DMS53 treated with DMSO at 0.1 percent for 48 hours (cell line): ENCODE data around the gene NNAT.
A peak's percentile ranks its signal among the peaks of the same experiment; 100 is the strongest.

ENCODE experiments used
- DNase-seq: peaks from one replicate; lab custom pipeline; 2025; ENCODE audit not compliant: unreplicated experiment; lab: John Stamatoyannopoulos, UW

Gene NNAT

DNA sequence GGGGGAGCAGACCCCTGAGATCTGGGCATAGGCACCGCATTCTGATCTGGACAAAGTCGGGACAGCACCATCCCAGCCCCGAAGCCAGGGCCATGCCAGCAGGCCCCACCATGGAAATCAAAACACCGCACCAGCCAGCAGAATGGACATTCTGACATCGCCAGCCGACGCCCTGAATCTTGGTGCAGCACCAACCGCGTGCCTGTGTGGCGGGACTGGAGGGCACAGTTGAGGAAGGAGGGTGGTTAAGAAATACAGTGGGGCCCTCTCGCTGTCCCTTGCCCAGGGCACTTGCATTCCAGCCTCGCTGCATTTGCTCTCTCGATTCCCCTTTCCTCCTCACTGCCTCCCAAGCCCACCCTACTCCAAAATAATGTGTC, 2.0 kb downstream of the NNAT start:
- no peak for DNase-seq

DNA sequence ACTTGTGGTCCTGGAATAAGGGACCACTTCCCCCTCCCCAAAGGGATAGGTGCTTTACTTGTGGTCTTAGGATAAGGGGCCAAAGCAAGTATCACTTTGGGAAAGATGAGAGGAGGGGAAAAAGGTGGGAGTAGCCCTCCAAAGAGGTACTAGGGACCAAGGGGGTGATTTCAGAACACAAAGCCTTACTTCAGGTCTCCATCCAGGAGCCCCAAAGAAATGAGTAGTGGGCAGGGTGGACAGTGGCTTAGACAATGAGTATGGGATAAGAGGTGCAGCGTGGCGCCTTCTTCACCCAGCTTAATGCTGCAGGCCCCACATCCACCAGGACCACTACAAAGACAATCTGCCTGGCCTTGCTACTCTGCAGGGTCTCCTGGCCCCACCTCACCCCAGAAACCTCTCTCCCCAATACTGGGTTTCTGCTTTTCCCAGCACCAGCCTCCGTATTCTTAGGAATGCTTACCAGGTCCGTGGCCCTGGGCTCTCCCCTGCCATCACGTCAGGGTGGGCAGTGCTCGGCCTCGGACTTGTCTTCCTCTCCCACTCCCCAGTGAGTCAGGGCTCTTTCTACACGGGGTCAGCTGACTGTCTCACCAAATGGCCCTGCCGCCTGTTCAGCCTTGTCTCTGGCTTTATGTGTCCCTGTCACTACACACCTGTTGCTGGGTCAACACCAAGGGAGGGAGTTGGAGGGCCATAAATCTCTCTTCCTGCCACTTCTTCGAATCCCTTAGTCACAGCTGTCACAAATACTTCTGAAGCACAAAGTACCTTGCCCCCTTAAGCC, 3.1 kb downstream of the NNAT start:
- peak; percentile 84 for DNase-seq

DNA sequence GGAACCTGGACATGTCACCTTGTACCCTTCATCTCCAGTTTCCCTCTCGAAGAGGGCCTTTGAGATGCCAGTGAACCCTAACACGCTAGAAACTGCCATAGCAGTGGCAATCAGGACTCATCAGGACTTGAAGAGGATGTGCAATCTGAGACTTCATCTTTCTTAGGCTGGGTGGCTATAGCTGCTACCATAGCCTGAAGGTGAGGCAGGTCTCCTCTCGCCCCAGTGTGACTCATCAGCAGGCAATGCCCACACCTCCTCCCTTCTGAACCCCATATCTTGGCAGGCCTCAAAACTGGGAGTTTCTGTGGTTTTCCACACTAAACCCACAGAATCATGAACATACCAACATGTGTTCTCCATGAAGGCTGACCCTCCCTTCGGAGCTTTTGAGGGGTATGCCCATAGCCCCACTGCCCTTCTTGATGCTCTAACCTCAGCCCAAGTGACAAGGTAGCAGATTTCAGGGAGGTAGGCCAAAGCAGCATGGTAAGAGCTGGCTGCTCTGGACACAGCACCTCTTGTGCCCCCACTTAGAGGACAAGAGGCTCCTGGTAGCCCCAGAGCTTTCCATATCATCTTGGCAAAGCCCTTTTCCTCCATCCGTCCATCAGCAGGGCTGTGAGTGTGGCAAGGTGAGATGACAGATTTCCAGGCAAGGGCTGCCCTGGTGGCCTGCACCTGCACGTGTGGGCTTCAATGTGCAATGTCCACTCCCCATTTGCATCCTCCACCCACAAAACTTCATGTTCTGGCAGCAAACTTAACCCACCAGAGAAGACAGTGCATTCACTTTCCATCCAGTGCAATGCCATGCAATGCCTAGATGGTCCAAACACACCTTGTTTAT, 4.0 kb downstream of the NNAT start:
- DNase-seq, result peak; percentile 44

DNA sequence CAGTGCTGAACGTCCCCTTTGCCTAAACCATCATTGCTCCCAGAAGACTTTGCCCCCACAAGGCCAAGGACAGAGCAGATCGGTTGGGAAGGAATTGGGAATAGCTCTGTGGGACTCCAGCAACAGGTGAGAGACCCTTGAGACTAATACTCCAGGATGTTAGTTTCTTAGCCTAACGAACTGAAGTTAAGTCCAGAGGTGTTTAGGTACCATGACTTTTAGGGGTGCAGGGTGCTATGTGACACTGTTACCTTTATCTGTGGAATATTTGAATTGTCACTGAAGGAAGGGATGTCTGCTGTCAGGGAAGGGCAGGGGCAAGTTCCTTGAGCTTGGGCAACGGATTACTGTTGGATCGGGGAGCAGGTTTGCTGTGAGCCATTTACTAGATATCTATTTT, 4.8 kb downstream of the NNAT start:
- no peak for DNase-seq

DNA sequence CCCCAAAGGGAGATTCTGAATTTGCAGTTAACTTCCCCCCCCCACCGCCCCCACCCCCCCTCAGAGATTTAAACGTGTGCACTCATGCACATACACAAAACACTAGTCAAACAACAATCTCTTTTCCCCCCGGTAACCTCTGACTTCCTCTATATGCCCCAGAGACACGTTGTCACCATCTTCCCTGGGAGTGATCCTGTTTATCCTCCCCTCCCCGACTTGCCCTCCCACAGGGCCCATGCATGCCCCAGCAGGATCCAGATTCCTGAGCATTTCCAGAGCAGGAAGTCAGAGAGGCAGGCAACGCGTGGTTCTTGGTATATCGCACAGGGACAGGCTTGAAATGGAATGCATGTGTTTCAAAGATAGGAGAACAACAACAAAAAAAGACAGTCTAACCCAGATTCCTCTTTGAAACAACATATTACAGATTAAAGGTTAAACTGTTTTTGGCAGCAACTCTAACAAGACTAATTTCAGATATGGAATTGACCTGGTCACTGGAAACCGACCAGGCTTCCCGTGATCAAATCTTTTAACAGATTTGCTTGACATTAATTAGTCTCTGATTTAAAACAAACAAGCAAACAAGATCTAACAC, 5.3 kb downstream of the NNAT start:
- no peak for DNase-seq

DNA sequence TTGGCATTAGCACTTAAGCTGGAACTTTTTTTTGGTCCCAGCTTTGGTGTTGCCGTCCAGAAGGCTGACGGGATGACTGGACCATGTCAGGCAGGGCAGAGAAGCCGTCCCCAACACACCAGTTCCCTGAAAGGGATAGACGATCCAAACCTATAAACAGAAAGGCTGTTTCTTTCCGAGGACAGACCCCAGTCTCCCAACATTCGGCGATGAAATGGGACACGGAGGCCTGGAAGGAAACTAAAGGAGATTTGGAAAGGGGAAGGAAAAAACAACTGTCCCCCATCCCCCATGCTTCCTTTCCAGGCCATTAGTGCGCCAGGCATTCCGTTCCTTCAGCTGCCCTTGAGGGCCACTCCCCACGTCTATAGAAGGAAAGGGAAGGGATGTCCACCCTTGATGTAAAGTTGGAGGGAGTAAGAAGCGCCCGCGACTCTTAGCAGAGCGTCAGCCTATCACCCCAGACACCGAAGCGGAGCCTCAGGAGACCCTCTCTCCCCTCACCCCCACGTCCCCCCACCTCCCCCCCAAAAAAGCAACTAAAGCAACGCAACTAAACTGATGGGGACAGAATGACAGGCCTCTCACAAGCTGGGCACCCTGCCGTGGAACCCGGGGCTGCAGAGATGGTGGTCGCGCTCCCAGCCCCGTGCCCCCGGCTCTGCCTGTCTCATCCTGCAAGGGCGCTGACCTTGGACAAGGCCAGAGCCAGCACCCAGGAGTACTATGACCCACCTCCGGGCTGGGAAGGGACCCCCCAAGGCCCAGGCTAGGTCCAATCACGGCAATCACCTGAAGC, 6.0 kb downstream of the NNAT start:
- no peak for DNase-seq

DNA sequence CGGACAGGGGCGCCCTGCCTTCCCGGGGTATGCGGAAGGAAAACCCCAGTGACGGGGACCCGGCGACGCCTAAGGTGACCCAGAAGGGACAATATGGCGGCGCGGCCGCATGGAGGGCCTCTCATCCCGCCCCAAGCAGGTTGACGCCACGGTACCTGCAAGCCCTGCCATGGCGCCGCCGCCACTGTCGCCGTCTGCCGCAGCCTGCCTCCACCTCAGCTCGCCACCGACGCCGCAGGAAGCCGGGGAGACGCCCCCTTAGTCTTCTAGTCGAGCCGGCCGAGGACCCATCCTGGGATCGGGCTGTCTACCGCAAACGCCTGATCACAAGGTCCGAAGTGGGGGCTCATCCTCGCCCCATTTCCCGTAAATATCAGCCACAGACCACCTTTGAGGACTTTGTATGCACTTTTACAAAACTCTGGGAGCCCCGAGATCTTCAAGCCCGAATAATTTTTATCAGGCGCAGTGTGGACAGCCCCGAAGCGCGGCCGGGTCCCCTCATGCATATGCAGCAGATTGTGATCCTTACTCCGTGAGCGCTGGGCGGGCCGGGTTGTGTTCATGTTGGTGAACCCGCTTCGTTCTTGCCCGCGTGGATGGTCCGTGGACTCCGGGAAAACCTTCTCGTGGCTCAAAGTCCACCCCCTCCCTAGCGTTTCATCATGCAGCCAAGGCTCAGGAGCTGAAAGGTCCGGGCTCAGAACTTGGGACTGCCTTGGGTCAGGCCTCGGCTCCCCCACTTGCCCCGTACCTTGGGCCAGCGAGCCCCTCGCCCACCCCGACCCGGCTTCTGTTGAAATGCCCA, 6.8 kb downstream of the NNAT start, which contains the start of gene BLCAP:
TSS of gene BLCAP (minus strand) at position 239 of the 808 bp plus-strand sequence. CDS start 8,702 bp downstream, outside the sequence.
- DNase-seq, result peak; percentile 83

DNA sequence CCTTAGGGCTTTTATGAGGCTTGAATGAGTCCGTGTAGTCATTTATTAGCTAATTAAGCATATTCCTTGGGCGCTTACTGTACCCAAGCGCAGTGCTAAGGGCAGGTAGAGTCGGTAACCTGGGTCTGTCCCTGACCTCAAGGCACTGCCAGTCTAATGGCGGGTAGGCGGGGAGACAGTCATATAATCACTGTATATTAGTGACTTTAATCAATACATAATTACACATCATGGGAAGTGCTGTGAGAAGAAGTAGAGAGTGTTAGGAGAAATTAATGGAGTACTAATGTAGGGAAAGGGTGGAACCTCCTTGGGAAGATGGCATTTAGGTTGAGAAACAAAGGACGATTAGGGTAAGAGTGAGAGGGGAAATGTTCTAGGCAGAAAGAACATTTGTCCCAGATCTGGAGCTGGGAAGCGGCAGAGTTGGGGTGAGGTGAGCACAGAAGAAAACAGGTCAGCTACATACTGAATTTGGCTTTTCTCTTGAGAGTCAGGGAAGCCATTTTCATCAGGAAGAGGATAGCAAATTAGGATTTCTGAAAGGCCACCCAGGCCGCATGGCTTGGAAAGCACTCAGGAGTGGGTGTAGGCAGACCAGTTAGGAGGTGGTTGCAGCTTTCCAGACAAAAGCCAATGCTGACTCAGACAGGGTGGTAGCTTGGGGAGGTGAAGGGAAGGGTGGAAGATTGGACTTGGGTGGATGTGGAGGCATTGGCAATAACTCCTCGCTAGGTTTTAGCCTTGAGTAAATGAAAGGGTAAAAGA, 7.6 kb downstream of the NNAT start:
- no peak for DNase-seq

DNA sequence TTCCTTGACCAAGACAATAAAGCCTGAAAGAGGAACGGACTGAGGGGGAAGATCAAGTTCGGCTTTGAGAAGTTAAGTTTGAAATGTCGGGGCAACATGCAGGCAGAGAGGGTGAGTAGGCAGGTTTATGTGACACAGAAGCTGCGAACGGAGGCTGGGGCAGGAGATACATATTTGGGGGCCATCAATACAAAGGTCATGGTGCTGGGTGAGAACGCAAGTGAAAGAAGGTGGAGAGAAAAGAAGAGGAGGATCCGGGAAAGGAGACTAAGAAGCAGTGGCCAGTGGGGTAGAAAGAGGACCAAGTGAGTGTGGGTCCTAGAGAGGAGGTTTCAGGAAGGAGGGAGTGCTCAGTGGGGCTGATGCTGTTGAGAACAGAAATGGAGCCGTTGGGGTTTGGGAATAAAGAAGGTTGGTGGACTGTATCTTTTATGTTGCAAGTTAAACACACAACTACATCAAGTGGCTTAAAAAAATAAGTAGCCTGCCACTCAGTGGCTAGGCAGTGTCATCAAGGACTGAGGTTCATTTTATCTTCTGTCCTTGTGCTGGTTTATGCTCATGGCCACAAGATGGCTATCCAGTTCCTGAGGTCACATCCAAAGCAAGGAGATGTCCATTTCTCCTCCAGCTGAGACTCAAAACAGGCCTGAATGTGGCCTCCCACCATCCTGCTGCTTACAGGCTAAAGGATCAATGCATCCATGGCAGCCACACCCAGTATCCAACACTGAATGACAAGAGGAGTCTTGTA, 8.3 kb downstream of the NNAT start:
- DNase-seq, result no peak

DNA sequence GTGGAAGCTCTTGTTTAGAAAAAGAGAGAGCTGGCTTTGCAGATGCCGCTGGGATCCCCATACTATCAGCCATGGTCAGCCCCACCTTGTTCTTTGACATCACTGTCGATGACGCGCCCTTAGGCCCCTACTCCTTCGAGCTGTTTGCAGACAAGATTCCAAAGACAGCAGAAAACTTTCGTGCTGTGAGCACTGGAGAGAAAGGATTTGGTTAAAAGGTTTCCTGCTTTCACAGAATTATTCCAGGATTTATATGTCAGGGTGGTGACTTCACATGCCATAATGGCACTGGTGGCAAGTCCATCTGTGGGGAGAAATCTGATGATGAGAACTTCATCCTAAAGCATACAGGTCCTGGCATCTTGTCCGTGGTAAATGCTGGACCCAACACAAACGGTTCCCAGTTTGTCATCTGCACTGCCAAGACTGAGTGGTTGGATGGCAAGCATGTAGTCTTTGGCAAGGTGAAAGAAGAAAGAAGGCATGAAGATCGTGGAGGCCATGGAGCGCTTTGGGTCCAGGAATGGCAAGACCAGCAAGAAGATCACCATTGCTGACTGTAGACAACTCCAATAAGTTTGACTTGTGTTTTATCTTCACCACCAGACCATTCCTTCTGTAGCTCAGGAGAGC, 9.0 kb downstream of the NNAT start:
- DNase-seq, result no peak

DNA sequence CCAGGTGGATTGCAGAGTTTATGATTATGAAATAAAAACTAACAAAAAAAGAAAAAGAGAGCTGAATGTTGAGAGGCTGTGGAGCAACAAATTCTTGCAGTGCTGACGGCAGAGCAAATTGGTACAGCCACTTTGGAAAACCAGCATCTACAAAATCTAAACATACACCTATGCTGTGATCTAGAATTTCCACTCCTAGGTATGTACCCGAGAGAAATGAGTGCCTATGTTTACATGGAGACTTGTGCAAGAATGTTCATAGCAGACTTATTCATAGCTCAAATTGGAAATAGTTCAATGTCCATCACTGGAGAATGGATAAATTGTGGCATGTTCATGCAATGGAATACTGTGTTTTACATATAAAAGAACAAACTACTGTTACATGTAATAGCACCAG, 9.6 kb downstream of the NNAT start:
- DNase-seq, result no peak

DNA sequence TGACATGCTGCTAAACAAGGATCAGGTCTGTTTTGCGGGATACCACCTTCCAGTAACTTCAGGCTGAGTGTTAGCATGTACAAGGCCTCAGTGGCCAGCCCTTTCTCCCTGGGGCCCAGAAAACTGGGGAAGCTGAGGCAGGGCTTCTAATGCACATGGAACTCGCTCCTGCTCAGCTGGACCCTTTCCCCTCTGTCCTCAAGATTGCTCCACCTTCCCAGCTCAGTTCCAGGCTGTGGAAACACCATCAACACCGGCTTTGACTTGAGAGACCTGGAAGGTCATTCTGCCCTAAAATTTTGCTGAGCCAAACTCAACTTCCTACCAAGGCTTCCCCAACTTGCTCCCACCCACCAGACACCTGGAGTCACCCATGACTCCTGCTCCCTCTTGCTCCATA, 10.8 kb downstream of the NNAT start:
- DNase-seq, result no peak

DNA sequence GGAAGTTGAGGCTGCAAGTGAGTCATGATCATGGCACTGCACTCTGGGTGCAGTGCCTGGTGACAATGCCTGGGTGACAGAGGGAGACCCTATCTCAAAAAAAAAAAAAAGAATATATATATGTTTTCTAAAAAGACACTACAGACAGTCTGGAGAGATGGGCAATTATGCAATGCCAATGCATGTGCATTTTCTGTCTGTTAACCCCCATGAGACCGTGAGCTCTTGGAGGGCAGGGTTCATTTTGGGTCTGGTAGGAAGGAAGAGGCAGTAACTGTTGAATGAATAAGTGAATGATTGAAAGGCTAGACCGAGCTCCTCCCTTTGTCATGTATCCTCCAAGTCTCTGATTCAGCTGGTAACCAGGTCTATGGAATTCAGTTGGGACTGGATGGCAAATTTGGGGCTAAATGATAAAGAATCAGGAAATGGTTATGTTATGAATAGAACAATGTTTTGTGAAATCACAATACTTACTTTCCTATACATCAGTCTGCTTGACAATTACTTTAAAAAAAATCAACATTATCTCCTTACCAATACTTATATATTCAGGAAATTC, 12.2 kb downstream of the NNAT start:
- DNase-seq, result no peak

DNA sequence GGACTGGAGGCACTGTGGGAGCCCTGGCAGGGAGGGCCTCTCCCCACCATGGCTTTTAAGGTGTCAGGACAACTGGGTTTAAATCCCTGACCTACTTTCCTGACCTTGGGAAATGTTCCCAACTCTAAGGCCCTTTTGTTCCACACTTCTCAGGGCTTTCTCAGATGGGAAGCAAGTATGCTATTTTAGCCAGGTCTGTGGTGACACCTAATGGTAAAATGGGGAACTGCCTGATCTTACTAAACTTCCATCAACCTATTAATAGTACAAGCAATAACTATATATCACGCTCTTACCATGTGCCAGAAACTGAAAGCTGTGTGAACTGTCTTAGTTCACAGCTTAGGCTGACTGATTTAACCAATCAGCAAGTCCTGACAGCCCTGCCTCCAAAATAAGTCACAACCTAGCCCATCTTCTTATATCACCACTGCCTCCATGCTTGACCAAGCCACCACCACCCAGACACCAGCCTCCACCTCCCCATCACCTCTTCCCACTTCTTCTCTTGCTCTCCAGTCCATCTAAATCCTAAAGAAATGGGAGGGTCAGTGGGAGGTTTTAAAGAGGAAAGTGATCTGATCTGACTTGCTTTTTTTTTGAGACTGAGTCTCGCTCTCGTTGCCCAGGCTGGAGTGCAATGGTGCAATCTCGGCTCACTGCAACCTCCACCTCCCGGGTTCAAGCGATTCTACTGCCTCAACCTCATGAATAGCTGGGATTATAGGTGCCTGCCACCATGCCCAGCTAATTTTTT, 13.5 kb downstream of the NNAT start:
- peak; percentile 73 for DNase-seq

DNA sequence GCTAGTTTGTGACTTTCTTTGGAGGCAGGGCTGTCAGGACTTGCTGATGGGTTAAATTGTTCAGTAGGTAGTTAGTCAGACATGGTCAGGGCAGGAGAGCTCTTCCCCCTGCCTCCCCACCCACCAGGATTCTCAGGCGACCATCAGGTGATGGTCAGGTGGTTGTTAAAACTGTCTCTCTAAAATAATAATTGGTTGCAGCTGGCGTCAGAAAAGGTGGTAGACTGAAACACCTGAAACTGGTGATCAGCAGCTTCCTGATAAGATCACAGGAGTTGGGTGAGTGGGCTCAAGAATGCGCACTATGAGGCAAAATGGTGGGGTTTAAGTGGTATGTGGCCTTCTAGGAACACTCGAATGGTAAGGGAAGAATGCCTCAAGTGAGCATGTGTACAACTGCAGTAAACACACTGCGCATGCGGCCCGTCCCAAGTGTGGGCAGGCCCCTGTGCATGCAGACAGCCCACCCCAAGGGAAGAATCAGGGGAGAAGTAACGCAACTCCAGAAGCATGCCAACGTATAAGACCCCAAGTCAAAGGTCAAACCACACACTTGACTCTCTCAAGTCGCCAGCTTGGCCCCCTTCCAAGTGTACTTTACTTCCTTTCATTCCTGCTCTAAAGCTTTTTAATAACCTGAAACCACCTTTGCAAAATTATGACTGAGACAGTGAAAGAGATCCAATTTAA, 14.5 kb downstream of the NNAT start:
- DNase-seq, result no peak

DNA sequence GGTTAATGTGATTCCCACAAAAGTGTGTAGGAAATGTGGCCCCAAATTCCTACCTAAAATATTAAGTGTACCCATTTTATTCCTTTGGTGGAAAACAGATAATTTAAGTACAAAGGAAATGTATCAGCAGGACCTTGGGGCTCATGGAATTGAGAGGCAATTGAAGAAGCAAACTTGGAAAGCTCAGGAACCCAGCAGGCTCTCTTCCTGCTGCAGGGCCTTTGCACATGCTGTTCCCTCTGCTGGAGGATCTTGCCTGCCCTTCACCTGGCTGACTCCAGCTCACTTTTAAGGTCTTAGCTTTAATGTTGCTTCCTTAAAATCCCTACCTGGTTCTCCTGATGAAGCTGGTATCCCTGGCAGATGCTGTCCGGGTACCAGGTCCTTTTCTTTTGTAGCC, 16.5 kb downstream of the NNAT start:
- DNase-seq, result no peak

DNA sequence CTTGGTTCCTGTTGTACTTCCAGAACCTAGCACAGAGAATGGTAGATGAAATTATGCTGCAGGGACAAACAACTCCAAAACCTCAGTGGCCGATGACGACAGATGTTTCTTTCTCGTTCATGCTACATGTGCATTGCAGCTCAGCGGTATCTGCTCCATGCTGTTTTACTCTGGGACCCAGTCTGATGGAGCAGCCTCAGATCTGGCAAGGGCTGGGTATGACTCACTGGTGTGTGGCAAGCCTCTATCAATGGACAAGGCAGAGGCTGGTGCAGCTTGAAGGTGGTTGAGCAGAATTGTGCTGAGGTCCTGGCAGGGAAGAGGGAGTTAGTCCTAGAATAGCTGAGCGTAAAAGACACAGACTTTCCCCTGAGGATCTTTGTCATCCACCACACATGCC, 17.0 kb downstream of the NNAT start:
- no peak for DNase-seq
